ENCODE measurements around the gene MYT1.
"Not testable (repeated sequence)": the region's sequence is repeated elsewhere in the genome, so short reads cannot be mapped to it uniquely, and the experiment has no call there.

Gene MYT1

DNA sequence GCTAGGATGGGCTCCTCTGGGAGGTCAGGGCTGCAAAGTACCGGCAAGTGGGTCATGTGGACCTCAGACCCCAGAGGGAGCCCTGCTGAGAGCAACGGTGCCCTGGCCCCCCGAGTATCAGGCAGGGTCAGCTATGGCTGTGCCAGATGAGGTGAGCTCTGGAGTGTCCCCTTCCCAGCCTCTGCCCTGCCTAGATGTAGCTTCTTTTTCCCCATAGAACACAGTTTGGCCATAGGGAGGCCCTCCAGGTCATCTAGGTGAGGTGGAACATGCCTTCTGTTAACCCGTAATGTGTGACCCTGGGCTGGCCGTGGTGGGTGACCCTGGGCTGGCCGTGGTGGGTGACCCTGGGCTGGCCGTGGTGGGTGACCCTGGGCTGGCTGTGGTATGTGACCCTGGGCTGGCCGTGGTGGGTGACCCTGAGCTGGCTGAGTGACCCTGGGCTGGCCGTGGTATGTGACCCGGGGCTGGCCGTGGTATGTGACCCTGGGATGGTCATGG is 70.1 kb downstream of the MYT1 start:
- DNase-seq (ENCODE audit: low read depth) = no peak

DNA sequence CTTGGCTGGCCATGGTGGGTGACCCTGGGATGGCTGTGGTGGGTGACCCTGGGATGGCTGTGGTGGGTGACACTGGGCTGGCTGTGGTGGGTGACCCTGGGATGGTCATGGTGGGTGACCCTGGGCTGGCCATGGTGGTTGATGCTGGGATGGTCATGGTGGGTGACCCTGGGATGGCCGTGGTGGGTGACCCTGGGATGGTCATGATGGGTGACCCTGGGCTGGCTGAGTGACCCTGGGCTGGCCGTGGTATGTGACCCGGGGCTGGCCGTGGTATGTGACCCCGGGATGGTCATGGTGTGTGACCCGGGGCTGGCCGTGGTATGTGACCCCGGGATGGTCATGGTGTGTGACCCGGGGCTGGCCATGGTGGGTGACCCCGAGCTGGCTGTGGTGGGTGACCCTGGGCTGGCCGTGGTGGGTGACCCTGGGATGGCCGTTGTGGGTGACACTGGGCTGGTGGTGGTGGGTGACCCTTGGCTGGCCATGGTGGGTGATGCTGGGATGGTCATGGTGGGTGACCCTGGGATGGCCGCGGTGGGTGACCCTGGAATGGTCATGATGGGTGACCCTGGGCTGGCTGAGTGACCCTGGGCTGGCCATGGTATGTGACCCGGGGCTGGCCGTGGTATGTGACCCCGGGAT is 70.8 kb downstream of the MYT1 start:
- not testable (repeated sequence) for DNase-seq (ENCODE audit: low read depth)

DNA sequence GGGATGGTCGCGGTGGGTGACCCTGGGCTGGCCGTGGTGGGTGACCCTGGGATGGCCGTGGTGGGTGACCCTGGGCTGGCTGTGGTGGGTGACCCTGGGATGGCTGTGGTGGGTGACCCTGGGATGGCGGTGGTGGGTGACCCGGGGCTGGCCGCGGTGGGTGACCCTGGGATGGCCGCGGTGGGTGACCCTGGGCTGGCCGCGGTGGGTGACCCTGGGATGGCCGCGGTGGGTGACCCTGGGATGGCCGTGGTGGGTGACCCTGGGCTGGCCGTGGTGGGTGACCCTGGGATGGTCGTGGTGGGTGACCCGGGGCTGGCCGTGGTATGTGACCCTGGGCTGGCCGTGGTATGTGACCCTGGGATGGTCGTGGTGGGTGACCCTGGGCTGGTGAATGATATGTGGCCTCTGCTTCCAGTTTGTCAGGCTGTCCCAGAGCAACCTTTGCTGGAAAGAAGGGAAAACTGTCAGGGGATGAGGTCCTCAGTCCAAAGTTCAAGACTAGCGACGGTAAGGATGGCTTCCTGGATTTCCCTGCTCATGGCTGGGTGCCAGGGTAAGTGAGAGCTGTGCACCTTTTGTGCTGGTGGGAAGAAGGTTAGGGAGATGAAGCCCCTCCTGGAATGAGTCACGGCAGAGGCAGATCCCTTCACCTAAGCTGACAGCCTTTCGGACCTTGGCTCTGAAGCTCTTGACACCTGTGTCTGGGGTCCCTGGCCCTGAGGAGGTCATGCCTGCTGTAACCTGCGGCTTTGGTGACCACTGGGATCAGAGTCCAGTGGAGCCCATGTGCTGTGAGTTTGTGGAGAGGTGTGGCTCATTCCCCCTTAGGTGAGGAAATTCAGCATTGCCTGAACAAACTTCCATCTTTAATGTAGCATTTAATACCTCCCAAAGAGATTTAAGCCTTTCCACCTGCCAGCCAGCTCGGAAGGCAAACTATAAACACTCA is 72.2 kb downstream of the MYT1 start:
- no peak for DNase-seq (ENCODE audit: low read depth)

DNA sequence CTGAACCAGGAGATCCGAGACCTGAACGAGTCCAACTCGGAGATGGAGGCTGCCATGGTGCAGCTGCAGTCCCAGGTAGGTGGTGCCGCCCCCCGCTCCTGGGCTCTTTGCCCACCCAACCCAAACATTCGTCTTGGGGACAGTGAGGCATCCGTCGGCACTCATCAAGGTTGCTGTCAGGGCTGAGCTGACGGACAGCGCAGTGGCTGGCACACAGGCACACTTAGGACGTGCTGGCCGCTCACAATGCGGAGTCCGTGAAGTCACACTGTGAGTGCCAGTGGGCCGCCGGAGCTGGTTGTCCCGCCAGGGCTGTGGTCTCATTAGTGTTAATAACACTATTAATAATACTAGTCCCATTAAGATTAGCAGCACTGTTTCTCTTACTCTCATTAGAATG is 73.1 kb downstream of the MYT1 start:
- DNase-seq (ENCODE audit: low read depth) = no peak

DNA sequence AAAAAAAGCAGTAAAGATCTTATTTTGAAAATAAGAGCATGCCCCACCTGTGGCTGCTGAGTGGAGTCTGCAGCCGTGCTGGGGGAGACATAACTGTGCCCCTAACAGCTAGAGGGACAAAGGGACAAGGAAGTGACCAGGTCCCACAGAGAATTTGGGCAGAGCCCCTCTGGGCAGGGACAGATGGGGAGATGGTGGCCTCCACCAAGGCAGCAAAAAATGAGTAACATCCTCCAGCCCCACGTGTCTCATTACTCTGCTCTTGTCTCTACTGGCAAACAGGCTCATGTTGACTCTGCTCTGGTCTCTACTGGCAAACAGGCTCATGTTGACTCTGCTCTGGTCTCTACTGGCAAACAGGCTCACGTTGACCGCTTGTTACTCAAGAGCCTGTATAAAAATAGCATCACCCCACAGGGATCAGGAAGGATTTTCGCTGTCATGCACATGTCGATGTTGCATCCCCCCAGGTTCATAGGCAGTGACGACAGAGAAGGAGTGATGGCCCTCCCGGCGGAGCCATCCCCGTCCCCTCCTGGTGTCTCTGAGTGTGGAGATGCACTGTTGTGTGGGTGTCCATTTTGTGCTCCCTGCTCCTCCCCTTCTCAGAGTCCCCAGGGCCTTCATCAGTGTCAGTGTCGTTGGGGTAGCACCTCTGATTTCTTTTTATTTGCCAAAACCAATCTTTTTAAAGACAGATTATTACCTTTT is 74.0 kb downstream of the MYT1 start:
- DNase-seq (ENCODE audit: low read depth) = no peak

DNA sequence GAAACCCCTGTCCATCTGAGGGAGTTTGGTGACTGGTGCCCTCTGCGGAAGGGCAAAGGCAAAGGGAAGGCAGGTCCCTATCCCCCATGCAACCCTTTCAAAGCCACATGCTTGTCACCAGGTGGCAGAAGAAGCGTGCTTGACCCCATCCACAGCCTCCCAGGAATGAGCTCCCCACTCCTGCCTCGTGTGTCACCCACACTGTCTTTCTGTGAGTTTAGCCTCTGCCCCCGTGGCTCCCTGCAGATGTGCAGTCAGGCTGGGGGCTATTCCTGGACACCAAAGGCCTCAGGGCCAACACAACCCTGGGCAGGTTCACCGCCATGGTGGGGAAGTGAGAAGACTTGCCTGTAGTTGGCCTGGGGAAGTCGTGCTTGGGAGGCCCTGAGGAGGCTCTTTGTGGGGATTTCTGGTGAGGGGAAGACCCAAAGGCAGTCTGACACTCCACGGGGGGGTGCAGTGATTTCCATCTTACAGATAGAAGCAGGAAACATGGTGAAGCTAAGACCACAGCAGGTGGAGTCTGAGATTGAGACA is 74.7 kb downstream of the MYT1 start:
- no peak for DNase-seq (ENCODE audit: low read depth)

DNA sequence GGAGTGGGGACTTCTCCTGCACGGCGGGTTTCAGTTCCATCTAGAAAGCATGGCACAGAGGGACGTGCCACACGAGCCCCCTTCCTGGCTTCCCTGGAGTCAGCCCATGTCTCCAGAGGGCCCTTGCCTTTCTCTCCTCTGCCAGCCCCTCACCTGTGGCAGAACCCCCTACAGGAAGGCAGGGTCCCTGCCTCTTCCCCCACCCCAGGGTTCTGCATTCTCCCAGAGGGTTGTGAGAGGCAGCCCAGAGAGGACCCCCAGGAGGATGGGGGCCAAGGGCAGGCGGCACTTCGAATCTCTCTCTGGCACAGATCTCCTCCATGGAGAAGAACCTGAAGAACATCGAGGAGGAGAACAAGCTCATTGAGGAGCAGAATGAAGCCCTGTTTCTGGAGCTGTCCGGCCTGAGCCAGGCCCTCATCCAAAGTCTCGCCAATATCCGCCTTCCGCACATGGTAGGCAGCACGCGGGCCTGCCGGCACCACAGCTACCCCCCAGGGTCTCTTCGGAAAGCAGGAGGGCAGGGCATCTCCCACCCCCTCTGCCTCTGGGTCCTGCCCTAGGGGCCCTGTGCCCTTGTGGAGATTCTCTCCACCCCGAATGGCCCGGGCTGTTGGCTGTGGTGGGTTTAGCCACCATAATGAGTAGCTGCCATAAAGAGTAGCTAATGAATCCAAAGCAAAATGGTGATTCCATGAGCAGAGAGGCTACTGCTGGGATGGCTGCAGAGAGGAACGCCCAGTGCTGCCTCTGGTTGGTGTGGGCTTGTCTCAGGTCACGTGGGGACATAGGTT is 75.4 kb downstream of the MYT1 start:
- no peak for DNase-seq (ENCODE audit: low read depth)

DNA sequence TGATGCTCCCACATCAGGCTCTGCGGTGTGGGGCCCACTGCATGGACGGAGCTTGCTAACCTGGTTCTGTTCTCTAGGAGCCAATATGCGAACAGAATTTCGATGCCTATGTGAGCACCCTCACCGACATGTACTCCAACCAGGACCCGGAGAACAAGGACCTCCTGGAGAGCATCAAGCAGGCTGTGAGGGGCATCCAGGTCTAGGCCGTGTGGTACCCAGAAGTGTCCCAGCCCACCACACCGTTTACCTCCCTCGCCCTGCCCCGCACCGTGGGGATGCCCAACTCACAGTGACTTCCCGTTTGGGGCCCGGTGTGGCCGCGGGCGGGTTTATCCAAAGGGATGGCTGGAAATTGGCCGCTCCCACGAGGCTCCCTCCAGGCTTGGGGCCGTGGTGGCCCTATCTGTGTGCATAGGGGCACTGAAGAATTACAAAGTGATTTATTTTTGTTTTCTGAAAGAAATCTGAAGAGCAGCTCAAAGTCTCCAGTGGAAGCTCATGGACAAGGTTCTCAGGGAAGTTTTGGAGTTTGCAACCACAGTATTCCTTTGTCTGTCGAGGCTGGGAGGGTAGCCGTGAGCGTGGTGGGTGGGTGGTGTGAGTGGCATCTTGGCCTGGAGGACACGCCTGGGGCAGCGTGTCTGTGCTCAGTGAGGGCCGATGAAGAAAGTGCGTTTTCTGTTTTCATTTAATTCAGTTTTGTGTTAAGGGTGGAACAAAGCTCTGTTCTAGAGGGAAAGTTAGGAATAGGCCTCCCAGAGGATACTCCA is 76.2 kb downstream of the MYT1 start:
- no peak for DNase-seq (ENCODE audit: low read depth)

DNA sequence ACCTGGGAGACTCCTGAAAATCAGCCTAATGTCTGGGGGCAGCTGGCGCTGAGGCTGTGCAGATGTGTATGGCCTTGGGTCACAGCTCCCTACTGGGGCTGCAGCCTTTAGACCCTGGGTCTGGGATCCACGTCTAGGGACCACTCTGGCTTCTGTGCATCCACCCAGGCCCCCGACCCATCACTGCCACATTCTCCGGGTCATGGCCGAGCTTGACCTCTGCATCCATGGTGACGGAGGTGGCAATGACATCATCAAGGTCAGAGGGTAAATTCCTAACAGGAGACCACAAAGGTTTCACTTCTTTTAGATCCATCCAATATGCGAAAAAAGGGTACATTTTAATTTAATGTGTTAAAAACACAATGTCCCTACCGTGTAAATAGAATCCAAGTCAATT is 76.8 kb downstream of the MYT1 start:
- DNase-seq (ENCODE audit: low read depth) = no peak

DNA sequence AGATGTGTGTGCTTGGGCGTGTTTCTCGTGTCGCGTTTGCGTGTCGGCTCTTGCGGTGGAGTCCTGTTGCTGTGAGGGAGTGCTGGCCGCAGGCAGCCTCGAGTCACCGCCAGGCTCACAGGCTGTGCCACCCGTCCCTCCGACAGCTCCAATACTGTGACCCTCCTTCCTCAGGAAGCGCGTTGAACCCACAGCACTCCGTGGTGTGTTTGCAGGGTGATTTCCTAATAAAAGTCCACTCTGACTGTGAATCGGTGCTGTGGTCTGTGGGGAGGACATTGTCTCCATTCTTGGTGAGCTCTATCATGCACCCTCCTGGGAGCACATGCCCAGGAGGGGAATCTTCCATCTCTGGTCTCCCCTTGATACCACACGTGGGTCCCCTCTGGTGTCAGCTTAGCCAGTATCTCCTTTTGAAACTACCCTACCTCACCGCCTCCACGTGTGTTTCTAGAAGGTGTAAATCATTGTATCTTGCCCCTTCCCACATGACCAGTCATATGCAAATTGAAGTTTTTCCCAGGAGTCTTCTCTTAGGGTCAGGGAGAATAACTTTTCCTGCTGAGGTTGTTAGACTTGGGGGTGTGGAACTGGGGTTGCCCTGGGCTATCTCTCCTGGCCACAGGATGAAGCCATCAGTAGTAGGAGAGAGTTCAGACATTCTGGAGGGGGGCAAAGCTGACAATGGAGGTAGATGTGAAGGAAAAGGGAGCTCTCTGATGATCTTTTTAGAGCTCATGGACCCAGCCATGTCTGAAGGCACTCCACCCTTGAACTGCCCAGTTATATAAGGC is 77.9 kb downstream of the MYT1 start:
- DNase-seq (ENCODE audit: low read depth) = no peak

DNA sequence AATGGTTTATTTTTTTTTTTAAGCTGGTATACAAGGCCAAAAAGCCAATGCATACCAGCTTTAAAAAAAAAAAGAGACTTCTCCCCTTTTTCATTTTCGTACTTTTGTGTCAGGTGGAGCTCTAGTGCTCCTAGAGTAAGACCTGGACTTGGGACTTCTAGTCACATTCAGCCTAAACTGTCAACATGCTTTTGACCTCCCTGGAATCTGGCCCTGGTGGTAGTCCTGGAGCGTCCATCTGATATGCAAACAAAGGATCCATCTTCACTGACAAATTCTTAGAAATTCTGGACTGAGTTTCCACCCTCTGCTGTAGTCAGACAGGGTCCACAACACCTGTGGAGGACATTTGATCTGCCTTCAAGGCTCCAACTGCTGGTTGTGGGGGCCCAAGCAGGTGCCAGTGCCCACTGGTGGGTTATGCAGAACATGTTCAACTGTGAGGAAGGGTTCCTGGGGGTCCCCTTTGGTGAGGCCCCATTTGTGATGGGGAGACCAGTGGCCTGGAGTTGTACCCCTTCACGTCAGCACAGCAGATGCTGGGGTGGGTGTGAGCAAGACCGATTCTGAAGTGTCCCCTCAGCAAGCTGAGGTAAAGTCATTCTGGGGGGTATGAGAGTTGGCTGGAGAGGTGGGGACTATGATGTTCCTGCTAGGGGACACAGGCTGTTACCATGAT is 78.7 kb downstream of the MYT1 start:
- no peak for DNase-seq (ENCODE audit: low read depth)

DNA sequence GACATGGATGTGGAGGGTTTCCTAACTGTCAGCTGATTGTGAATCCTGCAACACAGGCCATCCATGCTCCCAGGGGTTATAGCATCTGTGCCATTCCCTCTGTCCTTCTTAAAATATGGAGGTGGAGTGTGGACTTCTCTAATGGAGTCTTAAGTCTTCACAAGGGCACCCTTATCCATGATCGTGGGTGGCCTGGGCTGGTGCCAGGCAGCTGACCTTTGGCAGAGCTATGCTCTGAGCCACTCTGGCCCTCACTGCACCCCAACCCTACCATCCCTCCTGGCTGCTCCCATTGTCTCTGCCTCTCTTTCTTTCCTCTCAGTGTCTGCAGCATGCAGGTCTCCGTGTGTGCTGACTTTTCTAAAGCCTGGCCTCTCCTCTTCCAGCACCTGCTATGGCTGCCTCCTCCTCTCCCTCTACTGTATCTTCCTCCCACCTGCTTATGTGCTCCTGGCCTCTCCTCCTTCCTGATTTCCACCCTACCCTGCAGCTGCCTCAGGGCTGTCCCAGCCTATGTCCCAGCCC is 80.1 kb downstream of the MYT1 start:
- DNase-seq (ENCODE audit: low read depth) = no peak

DNA sequence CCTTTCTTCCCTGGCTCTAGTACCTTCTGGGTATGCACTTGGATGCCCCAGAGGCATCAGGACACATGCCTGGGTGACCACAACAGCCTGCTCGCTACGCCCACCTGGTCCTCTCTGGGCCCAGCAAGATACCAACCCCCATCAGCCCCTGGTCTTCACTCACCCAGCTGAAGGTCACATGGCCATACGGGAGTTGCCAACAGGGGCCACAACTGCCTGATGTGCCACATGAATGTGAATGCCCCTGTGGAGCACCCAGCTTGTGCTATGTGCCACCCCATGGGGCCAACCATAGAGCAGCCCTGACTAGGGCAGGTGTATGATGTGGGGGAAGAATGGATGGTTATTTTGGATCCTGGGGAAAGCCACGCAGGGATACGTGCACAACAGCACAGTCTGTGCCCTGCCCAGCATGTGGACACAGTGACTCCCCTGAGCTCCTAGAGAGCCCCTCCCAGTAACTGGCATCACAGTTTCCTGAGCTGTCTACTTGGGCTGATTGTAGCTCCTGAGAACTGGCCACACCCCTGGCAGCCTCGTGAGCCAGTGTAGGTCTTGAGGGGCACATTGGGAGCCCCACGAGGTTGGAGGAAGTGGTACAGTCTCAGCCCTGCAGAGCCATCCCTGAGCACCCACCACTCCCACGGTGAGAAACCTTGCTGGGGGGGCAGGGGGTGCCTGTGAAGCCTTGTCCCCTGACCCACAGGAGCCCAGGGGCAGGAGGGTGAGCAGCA is 80.8 kb downstream of the MYT1 start:
- no peak for DNase-seq (ENCODE audit: low read depth)

DNA sequence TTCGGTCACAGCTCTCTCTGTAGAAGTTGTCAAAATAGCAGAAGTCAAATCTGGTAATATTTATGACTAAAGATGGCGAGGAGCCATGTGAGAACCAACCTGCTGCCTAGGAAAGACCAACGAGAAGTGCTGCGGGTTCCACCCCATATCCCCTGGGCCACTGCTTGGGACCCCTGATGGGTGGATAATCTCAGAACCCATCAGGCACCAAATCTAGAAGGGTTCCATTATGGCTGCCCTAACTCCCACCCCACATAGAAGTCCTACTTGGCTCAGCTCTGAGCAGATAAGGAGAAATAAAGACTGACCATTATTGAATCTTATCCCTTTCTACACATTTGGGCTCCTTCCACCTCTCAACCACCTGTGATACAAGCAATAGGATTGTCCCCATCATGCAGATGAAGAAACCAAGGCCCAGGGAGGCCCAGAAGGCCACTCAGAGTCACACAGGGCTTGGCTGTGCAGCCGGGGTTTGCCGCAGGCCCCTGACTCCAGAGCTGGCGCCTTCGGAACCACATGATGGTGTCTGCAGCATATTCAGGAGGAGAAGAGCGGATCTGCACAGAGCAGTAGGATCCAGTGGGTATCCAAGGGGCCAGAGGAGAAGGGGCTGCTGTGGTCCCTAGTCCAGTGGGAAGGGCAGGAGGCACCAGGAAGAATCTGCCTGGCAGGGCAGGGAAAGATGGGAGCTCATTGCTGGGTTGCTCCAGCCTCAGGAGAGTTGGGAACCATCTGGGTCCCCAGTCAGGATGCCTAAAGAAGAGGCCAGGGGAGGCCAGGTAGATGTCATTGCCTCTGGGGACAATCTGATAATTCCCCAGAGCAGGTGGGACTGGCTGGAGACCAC is 81.7 kb downstream of the MYT1 start:
- no peak for DNase-seq (ENCODE audit: low read depth)

DNA sequence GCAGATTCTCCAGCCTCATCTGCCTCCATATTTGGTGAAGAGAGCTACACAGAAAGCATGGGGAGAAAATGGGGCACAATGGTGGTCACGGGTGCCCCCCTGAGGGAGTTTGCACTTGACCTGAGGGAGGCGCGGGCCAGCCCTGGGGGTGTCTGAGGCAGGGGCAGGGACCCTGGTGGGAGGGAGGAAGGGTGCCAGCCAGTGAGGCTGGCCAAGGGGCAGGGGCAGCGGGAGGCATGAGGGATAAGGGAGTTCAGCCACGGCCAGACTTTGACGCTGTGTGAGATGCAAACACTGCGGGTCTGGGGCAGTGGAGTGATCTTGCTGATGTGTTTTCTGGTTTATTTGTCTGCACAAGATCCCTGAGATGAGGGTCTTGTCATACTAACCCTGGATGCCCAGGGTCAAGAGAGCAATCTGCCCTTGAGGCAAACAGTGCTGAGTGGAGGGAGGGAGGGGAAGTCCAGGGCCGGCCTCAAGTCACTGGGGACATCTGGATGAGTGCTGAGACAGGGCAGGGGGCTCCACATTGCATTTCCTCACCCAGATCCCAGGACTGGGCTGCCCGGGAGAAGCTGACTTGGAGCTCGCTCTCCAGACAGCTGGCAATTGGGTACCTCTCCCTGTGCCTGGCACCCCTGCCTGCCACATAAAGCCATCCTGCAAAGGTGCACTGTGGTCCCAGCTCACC is 82.5 kb downstream of the MYT1 start:
- DNase-seq (ENCODE audit: low read depth) = no peak

DNA sequence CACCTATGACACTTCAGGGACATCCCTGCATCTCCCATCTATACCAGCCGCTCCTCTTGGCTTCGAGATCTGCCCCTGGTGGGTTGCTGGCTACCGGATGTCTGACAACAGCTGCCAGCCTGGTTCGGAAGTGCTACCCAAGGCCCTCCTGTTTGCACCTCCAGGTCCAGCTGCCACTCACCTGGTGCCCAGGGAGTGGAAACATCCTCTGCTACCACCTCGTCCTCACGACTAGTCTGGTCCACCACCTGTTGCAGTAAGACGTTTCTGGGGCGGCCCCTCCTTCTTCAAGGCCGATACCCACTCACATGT is 83.0 kb downstream of the MYT1 start:
- no peak for DNase-seq (ENCODE audit: low read depth)
